WERI-Rb-1 (cell line): ENCODE measurements around the gene RASEF.
"Not testable (repeated sequence)": the region's sequence is repeated elsewhere in the genome, so short reads cannot be mapped to it uniquely, and the experiment has no call there.

Experiments
- DNase-seq: peaks from one replicate; pipeline ENCODE4 v3.0.0-alpha.2; 2020
- H3K27ac ChIP-seq: fragments of 250-450 bp; sonication (Bioruptor Pico); 2 replicates; pipeline ENCODE4 v1.5.1; 2020; ENCODE audit warnings: mild to moderate bottlenecking, moderate library complexity
- H3K27me3 ChIP-seq: fragments of 250-450 bp; sonication (Bioruptor Pico); 2 replicates; pipeline ENCODE4 v1.5.1; 2021; ENCODE audit warnings: mild to moderate bottlenecking, low read depth, moderate library complexity; ENCODE audit not compliant: insufficient read depth, severe bottlenecking
- H3K36me3 ChIP-seq: fragments of 250-450 bp; sonication (Bioruptor Pico); 2 replicates; pipeline ENCODE4 v1.5.1; 2020; ENCODE audit warnings: mild to moderate bottlenecking, moderate library complexity
- H3K4me3 ChIP-seq: 2 replicates; pipeline ENCODE4 v1.5.1; 2011; ENCODE audit warnings: low read depth, mild to moderate bottlenecking, control low read depth, low read length
- H3K9me3 ChIP-seq: fragments of 250-450 bp; sonication (Bioruptor Pico); 2 replicates; pipeline ENCODE4 v1.5.1; 2021; ENCODE audit warnings: mild to moderate bottlenecking, moderate library complexity; ENCODE audit not compliant: severe bottlenecking
- CTCF ChIP-seq: IDR thresholded peaks from 2 replicates; pipeline ENCODE4 v1.5.1; 2011; ENCODE audit warnings: low read depth, mild to moderate bottlenecking, control low read depth, inconsistent platforms, low read length

RASEF gene

GRCh38 chr9:82938426-82939218 is 124.3 kb downstream of the RASEF start:
- TF ChIP-seq CTCF, result no peak
- Histone ChIP-seq H3K27me3 (no peaks in the 10 kb centered on the region), H3K4me3 (no peak overlapping the region), H3K27ac (no peak overlapping the region), H3K36me3 (no peaks in the 10 kb centered on the region), H3K9me3 (peaks cover 5% of the 10 kb centered on the region)
- no peak for DNase-seq

DNA sequence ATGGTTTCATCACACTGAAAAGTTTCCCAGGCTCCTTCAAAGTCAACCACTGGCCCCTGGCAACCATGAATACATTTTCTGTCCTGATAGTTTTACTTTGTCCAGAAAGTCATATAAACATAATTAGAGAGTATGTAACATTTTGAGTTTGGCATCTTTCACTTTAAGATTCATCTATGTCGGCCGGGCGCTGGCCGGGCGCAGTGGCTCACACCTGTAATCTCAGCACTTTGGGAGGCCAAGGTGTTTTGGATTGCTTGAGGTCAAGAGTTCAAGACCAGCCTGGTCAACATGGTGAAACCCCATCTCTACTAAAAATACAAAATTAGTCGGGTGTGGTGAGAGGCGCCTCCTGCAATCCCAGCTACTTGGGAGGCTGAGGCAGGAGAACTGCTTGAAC is 126.4 kb downstream of the RASEF start:
- DNase-seq, H3K27ac ChIP-seq, H3K36me3 ChIP-seq, H3K27me3 ChIP-seq, H3K4me3 ChIP-seq, H3K9me3 ChIP-seq: not testable (repeated sequence)

GRCh38 chr9:82934949-82935348 is 128.0 kb downstream of the RASEF start:
- no peak overlapping the region for H3K27ac ChIP-seq
- DNase-seq, result no peak
- H3K4me3 ChIP-seq, result no peak overlapping the region
- H3K9me3 ChIP-seq, result peaks cover 5% of the 10 kb centered on the region
- TF ChIP-seq CTCF, result no peak
- no peaks in the 10 kb centered on the region for H3K27me3 ChIP-seq
- no peaks in the 10 kb centered on the region for H3K36me3 ChIP-seq

DNA sequence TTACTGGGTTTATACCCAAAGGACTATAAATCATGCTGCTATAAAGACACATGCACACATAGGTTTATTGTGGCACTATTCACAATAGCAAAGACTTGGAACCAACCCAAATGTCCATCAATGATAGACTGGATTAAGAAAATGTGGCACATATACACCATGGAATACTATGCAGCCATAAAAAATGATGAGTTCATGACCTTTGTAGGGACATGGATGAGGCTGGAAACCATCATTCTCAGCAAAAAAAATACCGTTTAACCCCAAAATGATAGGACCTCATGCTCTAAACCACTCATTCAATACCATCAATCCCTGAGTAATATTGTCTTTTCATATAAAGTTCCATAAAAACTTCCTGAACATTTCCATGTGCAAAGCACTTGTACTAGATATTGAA is 128.9 kb downstream of the RASEF start:
- H3K4me3 ChIP-seq, H3K9me3 ChIP-seq, H3K27me3 ChIP-seq, H3K36me3 ChIP-seq, DNase-seq, H3K27ac ChIP-seq: not testable (repeated sequence)

- no peak overlapping the region for H3K27ac ChIP-seq
- no peak for DNase-seq
- peaks cover 5% of the 10 kb centered on the region for H3K9me3 ChIP-seq
- no peak overlapping the region for H3K4me3 ChIP-seq
- H3K27me3 ChIP-seq, result no peaks in the 10 kb centered on the region
- no peaks in the 10 kb centered on the region for H3K36me3 ChIP-seq
- TF ChIP-seq CTCF, result no peak
Measured at GRCh38 chr9:82930116-82930515, 132.8 kb downstream of the RASEF start.
